IPS-18a (cell line): ENCODE data around the gene RAB31.
"Not testable (repeated sequence)": the region's sequence is repeated elsewhere in the genome, so short reads cannot be mapped to it uniquely, and the experiment has no call there.

Experiments used
- H3K27ac ChIP-seq: one replicate; pipeline ENCODE4 v1.5.1; 2013; ENCODE audit warnings: low read length
- H3K27me3 ChIP-seq: one replicate; pipeline ENCODE4 v1.6.1; 2013; ENCODE audit warnings: mild to moderate bottlenecking, low read length; ENCODE audit not compliant: control insufficient read depth, insufficient read depth
- H3K36me3 ChIP-seq: one replicate; pipeline ENCODE4 v1.6.1; 2013; ENCODE audit warnings: low read depth, low read length; ENCODE audit not compliant: control insufficient read depth
- H3K4me1 ChIP-seq: one replicate; pipeline ENCODE4 v1.6.1; 2013; ENCODE audit warnings: low read depth, low read length; ENCODE audit not compliant: control insufficient read depth
- H3K4me3 ChIP-seq: one replicate; pipeline ENCODE4 v1.5.1; 2013; ENCODE audit warnings: low read length
- H3K9ac ChIP-seq: one replicate; pipeline ENCODE4 v1.6.1; 2013; ENCODE audit warnings: mild to moderate bottlenecking, low read length, moderate library complexity
- H3K9me3 ChIP-seq: one replicate; pipeline ENCODE4 v1.6.1; 2013; ENCODE audit warnings: low read depth, low read length; ENCODE audit not compliant: control insufficient read depth

RAB31 gene

DNA sequence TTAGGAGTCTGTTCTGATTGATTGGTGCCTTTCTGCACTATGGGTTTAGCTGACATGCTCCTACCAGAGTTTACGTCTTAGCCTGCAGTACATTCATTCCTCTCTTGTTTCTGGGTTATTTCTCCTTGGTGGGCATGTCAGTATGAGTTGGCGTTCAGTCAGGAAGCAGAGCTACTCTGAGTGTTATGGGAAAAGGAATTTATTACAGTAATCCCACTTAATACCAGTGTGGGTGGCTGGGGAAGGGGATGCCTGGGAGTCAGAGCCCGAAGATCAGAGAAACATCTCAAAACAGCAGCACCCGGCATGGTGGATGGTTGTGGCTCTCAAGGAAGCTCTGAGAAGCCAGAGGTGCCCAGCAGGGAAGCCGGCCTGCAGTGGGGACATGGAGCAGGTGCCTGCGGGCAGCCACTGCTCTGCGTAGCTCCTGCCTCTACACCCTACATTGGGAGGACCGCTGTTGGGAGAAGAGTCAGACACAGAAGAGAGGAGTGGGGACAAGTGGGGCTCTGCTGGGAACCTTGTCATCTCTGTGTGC, 48.9 kb downstream of the RAB31 start:
- Histone ChIP-seq H3K36me3 (no peaks in the 10 kb centered on the region), H3K4me1 (no peaks in the 10 kb centered on the region), H3K27ac (no peak overlapping the region), H3K9me3 (no peaks in the 10 kb centered on the region), H3K27me3 (no peaks in the 10 kb centered on the region), H3K9ac (no peak overlapping the region), H3K4me3 (no peak overlapping the region)

DNA sequence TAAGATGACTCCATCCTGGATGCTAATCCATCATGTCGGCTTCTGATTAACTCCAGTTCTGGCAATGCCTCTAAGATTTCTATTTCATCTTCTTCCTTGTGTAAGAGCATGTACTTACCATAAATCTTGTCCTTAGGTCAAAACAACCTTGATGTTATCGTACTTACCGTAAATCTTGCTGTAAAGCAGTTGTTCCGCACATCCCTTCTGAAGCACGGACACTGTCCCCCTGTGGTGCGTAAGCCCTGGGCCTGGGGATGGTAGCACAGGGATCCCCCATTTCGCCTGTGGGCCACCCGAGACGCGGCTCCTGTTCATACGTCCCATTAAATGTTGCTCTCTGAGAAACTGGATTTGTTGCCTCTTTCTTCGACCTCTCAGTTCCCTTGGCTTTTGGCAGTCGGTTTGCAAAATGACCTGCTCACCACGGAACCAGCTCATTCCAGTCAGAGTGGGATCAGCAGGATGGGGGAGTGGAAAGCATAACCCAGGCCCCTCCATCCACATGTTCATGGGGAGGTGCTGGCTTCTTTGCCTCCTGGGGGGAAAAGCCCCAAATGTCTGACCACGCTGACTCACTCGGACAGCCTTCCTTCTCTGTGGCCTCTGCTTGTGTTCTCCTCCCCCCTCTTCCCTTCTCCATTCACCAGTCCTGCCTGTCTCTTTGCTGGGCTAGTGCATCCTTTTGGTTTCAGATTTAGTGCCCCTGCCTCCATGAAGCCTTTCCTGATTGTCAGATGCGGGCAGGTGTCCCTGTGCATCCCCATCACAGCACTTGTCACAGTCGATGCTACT, 49.9 kb downstream of the RAB31 start:
- Histone ChIP-seq H3K9ac (no peak overlapping the region), H3K4me1 (no peaks in the 10 kb centered on the region), H3K4me3 (no peak overlapping the region), H3K9me3 (no peaks in the 10 kb centered on the region), H3K36me3 (no peaks in the 10 kb centered on the region), H3K27me3 (no peaks in the 10 kb centered on the region), H3K27ac (no peak overlapping the region)

DNA sequence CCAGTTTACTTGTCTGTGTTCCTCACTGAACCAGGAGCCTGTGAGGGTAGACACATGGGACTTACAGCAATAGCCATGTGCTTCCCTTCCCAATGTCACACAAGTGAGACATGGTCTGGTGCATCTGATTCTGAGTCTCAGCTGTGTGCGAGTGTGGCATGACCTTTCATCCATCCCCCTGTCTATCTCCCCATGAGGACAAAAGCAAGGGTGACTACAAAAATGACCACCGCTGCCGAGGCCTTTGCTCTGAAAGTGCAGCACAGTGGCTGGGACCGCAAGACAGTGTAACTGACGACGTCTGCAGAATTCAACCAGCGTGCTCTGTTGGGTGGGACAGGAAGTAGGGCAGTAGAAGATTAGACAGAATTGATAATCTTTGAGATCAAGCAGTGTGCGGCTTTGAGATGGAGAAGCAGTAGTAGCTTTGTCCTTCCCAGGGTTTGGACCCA, 50.5 kb downstream of the RAB31 start:
- Histone ChIP-seq H3K9me3 (no peaks in the 10 kb centered on the region), H3K27ac (no peak overlapping the region), H3K9ac (no peak overlapping the region), H3K4me1 (no peaks in the 10 kb centered on the region), H3K27me3 (no peaks in the 10 kb centered on the region), H3K4me3 (no peak overlapping the region), H3K36me3 (no peaks in the 10 kb centered on the region)

DNA sequence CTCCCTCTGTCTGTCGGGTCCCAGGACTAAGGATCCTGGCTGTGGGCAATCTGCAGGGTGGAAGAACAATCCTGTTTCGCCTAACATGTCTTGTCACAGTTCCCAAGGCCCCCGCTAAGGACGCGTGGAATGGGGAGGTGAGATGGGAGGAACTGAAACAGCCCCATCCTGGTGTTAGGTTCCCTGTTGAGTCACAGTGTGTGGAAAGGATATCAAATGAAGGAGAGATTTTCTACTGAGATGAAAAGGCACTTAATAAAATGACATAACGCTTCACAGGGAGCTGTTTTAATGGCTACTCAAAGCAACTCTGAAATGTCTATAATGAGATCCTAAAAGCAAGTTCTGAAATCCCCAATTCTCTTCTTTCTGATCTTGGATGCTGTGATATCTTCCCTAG, 52.5 kb downstream of the RAB31 start:
- Histone ChIP-seq H3K4me1 (no peaks in the 10 kb centered on the region), H3K27ac (no peak overlapping the region), H3K36me3 (no peaks in the 10 kb centered on the region), H3K27me3 (no peaks in the 10 kb centered on the region), H3K4me3 (no peak overlapping the region), H3K9me3 (no peaks in the 10 kb centered on the region), H3K9ac (no peak overlapping the region)

DNA sequence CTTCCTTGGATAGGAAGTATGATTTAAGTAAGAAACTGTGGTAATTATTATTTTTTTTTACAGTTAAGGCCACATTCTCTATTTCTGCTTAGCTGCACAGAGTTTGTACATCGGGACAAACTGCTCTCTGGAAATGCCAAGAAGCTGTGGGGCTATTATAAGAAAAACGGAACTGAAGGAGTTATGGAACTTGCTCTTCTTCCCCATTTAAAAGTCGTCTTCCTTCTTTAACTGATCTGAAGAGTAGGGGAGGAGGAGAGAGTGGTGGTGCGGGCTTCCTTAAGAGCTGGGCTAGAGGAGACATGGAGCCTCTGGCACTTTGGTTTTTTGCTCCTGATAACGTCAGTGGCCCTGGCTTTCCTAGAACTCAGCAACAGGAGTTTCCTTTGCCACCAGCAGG, 54.4 kb downstream of the RAB31 start:
- Histone ChIP-seq H3K9me3 (no peaks in the 10 kb centered on the region), H3K9ac (no peak overlapping the region), H3K36me3 (no peaks in the 10 kb centered on the region), H3K27ac (no peak overlapping the region), H3K27me3 (no peaks in the 10 kb centered on the region), H3K4me1 (no peaks in the 10 kb centered on the region), H3K4me3 (no peak overlapping the region)

DNA sequence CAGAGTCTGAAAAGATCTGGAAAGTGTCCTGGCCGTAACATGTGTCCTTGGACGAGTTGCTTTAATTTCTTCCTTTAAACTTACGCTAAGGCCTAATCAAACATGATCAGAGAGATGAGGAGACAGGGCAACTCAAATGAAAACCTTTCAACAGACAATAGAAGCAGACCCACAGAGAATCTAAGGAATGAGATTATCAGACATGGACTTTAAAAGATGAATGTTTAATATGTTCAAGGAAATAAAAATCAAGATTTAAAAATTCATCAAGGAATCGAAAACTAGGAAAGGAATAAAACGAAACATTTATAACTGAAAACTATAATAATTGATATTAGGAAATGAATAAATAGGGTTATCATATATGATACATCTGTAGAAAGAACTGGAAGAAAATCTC, 55.1 kb downstream of the RAB31 start:
- Histone ChIP-seq H3K9ac (no peak overlapping the region), H3K9me3 (no peaks in the 10 kb centered on the region), H3K36me3 (no peaks in the 10 kb centered on the region), H3K4me3 (no peak overlapping the region), H3K4me1 (no peaks in the 10 kb centered on the region), H3K27me3 (no peaks in the 10 kb centered on the region), H3K27ac (no peak overlapping the region)

DNA sequence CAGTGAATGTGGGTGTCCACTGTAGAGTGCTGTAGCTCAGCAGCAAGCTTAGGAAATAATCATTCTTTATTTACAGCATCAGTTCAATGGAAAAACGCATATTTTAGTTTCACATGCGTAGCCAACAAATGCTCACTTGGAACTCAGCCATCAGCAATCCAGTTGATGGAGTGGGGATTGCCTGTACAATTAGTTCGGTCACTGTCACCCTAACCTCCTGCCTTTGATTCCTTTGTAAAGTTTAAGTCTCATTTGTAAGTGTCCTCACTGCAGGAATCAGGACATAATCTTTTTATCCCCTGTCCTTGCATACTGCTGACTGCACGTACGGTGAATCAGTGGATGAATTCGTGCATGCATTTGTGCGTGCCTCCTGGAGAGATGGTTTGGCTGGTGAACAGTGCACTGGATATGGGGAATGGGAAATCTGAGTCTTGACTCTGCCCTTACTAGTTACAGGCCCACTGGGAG, 55.9 kb downstream of the RAB31 start:
- H3K27ac ChIP-seq: no peak overlapping the region

DNA sequence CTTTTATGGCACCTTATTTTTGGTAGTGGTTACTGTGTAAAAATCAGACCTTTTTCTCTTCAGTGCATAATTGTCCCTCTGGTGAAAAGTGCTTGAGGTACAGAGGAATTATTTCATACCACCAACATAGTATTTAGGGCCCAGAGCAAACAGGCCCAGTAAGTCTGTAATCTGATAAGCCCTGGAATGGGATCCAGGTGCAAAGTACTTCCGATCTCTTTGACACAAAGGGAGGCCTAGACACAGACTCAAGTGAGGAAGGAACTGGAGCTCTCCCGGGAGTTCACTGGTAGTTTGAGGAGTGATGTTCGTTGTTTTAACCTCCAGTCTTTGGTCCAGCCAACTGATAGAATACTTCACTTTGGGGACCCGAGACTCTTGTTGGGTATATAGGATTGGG, 57.4 kb downstream of the RAB31 start:
- no peak overlapping the region for H3K27ac ChIP-seq

More for the DNA sequence above, 55.9 kb downstream of the RAB31 start:
- Histone ChIP-seq H3K9ac (no peak overlapping the region), H3K36me3 (no peaks in the 10 kb centered on the region), H3K4me1 (no peaks in the 10 kb centered on the region), H3K9me3 (no peaks in the 10 kb centered on the region), H3K4me3 (no peak overlapping the region), H3K27me3 (no peaks in the 10 kb centered on the region)

DNA sequence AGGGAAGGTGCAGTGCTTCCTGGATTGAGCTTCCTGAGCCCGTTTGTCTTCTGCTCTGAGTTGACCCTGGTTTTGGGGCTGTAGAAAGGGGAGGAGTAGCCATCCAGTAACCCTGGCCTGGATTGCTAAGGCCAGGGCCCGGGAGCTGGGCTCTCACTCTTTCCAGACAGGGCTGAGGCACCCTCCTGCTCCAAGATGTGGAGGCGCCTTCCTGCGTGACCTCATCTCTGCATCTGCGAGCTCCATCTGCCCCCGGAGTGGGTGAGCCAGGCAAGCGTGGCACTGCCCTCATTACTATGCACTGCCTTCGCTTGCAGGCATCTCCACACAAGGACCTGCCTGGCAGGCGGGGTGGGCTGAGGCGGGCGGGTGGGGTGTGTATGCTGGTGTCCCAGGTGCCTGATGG, 58.0 kb downstream of the RAB31 start:
- Histone ChIP-seq H3K4me1 (no peaks in the 10 kb centered on the region), H3K27ac (no peak overlapping the region), H3K9ac (no peak overlapping the region), H3K36me3 (no peaks in the 10 kb centered on the region), H3K27me3 (no peaks in the 10 kb centered on the region), H3K9me3 (no peaks in the 10 kb centered on the region), H3K4me3 (no peak overlapping the region)

More for the DNA sequence above, 57.4 kb downstream of the RAB31 start:
- H3K4me1 ChIP-seq: no peaks in the 10 kb centered on the region
- H3K36me3 ChIP-seq: no peaks in the 10 kb centered on the region
- H3K27me3 ChIP-seq: no peaks in the 10 kb centered on the region
- H3K9me3 ChIP-seq: no peaks in the 10 kb centered on the region
- no peak overlapping the region for H3K4me3 ChIP-seq
- H3K9ac ChIP-seq: no peak overlapping the region

DNA sequence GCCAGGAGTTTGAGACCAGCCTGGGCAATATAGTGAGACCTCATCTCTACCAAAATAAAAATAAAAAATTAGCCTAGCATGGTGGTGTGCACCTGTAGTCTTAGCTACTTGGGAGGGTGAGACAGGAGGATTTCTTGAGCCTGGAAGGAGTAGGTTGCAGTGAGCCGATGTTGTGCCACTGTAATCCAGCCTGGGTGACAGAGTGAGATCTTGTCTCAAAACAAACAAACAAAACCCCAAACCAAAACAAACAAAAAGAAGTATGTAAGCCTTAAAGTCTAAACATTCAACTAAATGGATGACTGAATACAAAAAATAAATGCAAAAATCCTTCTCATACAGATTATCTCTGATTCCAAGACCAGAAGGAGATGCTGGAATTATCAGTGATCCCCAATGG, 58.6 kb downstream of the RAB31 start:
- Histone ChIP-seq H3K4me3 (no peak overlapping the region), H3K27me3 (no peaks in the 10 kb centered on the region), H3K9me3 (no peaks in the 10 kb centered on the region), H3K9ac (no peak overlapping the region), H3K4me1 (peaks cover 2% of the 10 kb centered on the region), H3K27ac (no peak overlapping the region), H3K36me3 (no peaks in the 10 kb centered on the region)

DNA sequence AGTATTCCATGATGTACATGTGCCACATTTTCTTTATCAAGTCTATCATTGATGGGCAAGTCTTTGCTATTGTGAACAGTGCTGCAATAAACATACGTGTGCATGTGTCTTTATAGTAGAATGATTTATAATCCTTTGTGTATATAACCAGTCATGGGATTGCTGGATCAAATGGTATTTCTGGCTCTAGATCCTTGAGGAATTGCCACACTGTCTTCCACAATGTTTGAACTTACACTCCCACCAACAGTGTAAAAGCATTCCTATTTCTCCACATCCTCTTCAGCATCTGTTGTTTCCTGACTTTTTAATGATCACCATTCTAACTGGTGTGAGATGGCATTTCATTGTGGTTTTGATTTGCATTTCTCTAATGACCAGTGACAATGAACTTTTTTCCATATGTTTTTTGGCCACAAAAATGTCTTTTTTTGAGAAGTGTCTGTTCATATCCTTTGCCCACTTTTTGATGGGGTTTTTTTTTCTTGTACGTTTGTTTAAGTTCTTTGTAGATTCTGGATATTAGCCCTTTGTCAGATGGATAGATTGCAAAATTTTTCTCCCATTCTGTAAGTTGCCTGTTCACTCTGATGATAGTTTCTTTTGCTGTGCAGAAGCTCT, 60.1 kb downstream of the RAB31 start:
- not testable (repeated sequence) for H3K27me3 ChIP-seq, H3K9ac ChIP-seq
- H3K4me1 ChIP-seq: peaks cover 11% of the 10 kb centered on the region

More for the DNA sequence above, 60.1 kb downstream of the RAB31 start:
- not testable (repeated sequence) for H3K27ac ChIP-seq, H3K9me3 ChIP-seq, H3K36me3 ChIP-seq, H3K4me3 ChIP-seq
